AG08395 (cell line): ENCODE data around the gene PDE11A.

Experiments
- DNase-seq: peaks from one replicate; pipeline ENCODE4 v3.0.0; 2012; ENCODE audit warnings: mixed read lengths, low spot score

The PDE11A gene

GRCh38 chr2:177724398-177725287 is 347.9 kb downstream of the PDE11A start:
- peak; percentile 80 for DNase-seq

DNA sequence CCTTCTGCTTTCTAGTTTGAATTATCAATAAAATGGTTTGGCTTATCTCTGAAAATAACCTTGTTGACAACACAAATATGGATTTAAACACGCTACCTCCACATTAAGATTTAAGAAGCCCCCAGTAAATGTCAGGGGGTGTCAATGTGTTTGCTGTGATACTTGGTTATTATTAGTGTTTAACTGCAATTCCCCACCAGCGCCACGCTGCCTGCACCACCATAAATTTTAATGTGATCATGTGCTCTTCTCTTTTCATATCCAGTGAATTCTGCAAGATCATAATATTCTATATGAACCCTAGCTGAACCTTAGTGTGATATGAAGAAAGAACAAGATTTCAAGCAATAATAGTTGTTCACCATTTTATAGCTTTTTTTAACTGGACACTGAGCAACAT is 349.3 kb downstream of the PDE11A start:
- no peak for DNase-seq

DNA sequence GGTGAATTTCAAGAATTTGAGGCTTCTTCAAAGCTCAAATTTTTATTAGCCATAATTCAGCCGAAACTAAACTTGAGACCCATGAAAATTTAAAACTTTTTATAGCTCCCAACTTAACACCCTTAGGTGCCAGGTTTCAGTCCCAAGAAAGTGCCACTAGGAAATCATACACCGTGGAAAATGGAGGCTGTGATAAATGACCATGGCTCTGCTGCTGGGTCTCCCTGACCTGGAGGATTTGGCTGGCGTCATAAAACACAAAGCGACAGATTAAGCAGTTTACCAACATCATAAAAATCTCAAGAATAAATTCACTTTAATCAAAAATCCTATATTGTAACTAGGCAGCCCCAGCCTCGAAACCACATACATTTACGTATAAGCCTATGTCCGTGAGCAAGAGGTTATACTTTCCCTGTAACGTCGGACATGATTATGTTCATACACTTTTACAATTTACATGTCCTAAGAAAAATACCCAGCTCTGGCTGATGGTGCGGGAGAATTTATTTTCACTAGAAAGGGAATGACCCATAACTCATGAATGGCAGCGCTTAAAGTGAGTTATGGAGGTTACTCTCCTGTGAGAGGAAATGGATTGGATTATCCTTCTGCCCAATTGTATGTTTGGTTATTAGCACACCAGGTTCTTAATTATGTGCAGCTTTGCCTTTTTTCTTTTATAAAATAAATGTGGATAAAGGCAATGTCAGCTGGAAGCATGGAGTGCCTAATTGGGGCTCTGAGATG is 350.6 kb downstream of the PDE11A start:
- DNase-seq: no peak

- no peak for DNase-seq
Observed at GRCh38 chr2:177721087-177721486, 351.5 kb downstream of the PDE11A start.

- no peak for DNase-seq
Observed at GRCh38 chr2:177717831-177718618, 354.6 kb downstream of the PDE11A start.

- DNase-seq: no peak
Observed at GRCh38 chr2:177716484-177716883, 356.1 kb downstream of the PDE11A start.

GRCh38 chr2:177715771-177716170 is 356.8 kb downstream of the PDE11A start:
- no peak for DNase-seq

DNA sequence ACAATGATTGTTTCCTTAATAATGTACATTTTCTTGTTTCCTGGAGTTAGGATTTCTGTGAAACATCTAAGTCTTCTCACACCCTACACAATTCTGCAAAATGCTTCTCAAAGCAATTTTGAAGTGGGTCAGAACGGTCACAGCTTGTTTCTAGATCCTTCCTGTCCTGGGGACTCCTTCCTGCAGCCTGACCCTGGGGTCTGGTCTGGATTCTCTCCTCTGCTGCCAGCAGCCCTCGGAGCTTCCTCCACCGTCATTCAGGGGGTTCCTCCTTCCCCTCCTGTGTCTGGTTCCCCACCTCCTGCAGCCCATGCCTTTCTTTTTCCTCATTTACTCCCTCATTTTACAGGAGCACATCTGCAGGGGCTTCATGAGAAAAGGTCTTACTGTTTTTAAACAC is 357.9 kb downstream of the PDE11A start:
- DNase-seq: no peak

DNA sequence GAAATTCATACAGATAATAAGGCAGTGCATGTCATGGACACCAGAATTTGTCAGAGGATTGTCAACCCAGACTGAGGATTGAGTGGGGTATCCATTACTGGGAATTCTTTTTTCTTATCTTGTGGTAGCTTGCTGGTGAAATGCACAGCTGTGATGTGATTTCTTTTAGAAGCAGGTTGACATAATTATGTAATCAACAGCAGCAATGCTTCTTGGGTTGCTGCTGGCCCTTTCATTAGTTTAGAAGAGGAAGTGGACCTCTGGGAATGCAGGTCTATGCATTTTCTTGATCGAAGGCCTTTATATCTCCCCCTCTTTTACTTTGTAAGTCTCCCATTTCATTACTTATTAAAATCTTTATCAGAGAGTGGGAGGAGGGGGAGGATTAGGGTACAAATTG is 360.1 kb downstream of the PDE11A start:
- DNase-seq: no peak

DNA sequence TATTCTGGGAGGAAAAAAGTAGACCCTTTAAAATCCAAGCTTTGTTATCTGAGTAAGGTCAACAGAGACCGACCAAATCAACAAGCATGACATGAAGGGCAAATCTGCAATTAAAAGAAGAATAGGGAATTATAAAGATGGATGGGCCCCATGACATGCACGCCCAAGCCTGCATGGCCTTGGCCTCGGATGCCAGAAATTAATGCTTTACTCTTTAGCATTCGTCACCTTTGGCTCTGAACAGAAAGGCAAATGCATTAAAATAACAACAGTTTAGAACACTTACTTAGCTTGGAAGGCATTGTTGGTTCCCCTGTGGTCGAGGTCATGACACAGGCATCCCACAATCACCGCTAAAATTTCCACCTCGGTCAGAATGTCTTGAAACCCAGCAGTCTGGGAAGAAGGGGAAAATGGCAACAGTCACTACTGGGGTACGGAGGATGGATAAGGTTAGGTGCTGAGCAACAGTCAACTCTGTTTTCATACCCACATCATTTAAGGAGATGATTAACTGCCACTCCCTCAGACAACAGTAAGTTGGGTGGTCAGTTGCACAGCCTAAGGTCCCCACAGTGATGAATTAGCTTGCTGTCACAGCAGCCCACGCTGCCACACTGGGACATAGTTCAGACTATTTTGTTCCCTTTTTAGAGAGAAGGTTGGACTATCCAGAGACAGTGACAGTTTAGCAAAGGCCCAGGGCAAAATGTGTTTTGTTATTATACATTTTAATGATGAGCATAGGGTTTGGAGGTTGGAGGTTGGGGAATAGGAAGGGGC is 360.9 kb downstream of the PDE11A start:
- no peak for DNase-seq

DNA sequence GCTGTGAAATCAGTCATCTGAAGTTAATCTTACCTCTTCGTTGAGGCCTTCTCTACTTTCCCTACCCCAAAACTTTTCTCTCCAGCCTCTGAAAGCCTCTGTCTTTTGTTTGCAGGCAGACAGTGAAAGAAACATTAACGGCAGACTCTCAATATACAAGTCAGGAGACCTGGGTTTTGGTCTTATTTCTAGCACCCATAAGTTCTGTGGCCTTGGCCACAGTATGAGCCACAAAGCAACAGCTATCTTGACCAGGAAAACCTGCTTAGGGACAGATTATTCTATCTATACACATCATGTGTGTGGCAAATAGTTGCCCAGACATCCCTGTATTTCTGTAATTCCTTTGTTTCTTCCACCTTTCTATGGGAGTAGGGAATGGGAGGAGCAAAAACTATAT is 361.7 kb downstream of the PDE11A start:
- DNase-seq: no peak

DNA sequence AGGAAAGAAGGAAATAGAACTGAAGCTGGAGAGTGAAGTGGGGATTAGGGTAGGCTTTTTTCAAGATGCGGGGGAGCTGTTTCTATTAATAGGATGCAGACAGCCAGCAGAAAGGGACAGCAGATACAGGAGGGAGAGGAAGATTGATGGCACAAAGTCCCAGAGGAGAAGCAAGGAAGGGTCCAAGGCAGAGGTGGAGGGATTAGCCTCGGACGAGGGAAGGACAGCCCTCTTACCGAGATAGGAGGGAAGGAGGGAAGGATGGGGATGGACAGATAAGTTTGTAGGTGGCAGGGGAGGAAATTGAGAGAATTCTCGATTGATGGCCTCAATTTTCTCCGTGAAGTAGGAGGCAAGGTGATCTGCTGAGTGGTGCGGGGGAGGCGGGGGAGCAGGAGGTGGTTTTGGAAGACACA is 362.6 kb downstream of the PDE11A start:
- no peak for DNase-seq

DNA sequence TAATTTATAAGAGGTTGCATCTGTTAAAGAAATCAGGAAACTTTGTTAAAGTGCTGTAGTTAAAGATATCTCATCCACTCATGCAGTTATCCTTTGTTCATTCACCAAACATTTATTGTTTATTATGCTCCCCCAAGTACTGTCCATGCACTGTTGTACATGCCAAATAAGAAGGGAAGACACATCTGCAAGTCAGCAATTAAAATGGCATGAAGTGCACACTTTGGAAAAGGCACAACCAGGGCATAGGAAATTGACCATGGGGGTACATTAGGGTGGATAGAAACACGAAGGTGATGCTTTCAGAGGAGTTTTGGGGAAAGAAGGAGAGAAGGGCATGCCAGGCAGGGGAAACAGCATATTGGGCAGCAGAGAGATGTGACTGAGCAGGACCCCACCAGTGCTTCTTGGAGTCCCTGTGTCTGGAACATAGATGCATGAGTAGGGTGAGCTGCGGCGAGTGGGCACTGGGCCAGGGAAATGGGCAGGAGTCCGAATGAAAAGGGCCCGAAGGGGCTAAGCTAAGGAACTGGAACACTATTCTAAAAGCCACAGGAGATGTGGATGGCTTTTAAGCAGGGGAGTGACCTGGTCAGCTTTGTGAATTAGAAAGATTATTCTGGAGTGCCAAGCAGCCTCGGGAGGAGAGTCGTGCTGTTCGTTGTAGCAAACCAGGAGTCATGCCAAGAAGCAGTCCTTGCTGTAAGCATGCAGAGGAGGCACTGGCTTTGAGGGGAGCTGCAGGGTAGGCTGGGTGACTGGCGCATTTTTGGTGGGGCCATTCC is 363.7 kb downstream of the PDE11A start:
- DNase-seq: no peak

GRCh38 chr2:177708106-177708505 is 364.5 kb downstream of the PDE11A start:
- DNase-seq: no peak

DNA sequence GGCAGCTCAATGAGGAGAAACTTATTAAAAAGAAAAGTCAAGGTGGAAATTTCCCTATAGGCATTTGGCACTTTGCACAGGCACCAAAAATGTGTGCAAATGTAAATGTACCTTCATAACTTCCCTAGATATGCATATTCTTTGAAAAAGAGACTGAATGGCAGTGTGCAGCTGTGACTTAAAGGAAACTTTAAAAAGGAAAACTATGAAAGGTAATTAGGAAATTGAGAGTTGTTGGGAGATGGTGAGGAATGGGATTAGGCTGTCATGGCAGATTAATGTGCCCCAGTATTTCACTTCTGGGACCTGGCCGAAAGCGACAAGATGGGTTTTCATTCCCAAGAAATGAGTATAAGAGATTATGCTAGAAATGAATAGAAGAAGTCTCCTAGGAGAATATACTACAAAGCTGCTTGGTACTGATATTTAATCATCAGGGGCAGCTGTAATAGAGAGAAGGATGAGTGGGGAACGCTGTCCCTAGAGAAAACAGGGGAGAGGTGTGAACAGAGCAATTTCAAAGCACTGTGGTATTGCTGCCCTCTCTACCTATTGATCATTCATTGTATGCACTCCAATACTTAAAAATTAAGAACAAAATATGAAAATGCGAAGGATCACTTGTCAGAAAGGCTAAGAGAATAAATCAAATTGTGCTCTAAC is 366.9 kb downstream of the PDE11A start:
- no peak for DNase-seq

DNA sequence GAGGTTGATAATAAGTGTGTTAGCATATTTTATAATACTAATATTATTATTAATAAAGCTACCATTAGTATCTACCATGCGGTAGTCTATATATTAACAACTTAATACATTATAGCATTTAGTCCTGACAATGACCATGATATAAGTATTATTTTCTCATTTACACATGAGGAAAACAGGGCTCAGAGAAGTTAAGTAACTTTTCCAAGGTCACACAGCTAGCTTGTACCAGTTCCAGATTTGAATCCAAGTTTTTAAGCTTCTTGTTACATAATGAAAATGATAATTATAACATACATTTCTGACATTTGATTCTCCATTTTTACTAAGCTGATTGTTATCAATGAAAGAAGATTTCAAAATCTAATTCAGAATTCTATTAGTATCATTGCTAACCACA is 369.4 kb downstream of the PDE11A start:
- no peak for DNase-seq

DNA sequence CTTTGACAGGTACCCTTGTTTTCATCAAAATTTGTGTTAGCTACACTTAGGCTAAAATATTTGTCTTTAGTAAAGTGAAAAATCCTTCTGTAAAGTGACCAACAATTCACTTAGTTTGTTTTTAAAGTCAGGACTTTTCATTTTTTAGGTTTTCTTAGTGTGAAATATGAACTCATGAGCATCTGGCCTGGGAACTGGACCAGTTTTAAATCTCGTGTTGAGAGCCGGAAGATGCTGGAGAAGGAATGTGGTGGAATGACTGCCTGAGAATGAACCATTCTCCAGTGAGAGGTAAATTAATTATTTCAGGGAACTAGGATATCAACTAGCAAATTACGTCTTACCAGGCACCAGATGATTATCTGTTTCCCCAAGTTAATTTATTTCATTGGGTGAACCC is 374.3 kb downstream of the PDE11A start:
- DNase-seq: no peak

DNA sequence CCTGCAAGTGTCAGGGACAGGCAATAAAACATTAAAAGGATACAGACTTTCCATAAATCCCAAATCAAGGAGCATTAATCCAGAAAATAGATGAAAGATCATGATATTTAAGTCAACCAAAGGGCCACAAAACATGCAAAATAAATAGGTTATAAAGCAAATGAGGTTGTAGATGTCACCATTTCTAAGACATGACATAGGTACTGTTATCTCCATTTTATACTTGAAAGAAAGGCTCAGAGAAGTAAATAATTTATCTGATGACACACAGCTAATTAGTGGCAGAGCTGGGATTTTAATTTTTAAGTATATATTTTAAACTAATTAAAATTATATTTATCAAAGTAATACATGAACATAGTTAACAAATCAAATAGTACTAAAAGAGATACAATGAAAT is 378.2 kb downstream of the PDE11A start:
- no peak for DNase-seq

- no peak for DNase-seq
Observed at GRCh38 chr2:177693658-177694339, 378.8 kb downstream of the PDE11A start.

DNA sequence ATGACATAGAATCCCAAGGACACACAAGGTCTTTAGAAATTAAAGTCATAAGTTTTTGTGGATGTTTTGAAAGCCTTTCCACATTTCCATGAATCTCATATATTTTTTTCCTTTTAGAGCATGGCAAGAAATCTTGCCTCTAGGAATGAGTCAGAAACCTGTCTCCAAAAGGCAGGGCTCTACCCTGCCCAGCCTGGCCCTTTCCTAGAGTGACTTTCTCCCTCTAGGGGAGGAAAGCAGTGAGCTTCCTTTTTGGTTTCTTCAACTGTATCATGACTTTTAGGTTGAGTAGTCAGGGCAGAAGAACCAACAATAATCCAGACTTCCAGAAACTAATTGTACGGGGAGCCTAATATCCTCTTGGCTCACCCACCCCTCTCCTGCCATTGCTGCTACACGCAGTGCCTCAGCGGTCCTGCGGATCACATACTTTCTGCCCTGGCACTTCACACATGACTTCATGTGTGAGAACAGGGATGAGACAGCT is 379.8 kb downstream of the PDE11A start:
- peak; percentile 18 for DNase-seq
